OCI-LY7 (cell line): Measurements from ENCODE around the gene NEAT1. TPM values are rescaled to one million over a fixed set of nuclear protein-coding genes. Genes with fewer than 3 reads are reported as not detected.

ENCODE experiments used
- BruUV-seq: library from RNA; stranded (reverse); fragments of 400-500 nt; replicated peaks from 2 replicates; lab custom pipeline; 2021; lab: Mats Ljungman, UMichigan
- CTCF ChIA-PET: fragments of 300-600 bp; sonication (Branson Sonifier 250); formaldehyde crosslinking; loops from one replicate; lab custom pipeline; 2022; ENCODE audit warnings: antibody characterized with exemption; ENCODE audit not compliant: unreplicated experiment; lab: Charles Lee
- POLR2A ChIA-PET: fragments of 300-600 bp; sonication (Branson Sonifier 250); formaldehyde crosslinking; loops from one replicate; lab custom pipeline; 2022; ENCODE audit warnings: antibody characterized with exemption; lab: Charles Lee
- DNase-seq: peaks from one replicate; pipeline ENCODE4 v3.0.0-alpha.2; 2015; ENCODE audit warnings: low spot score
- H2AFZ ChIP-seq: fragments of 200-600 bp; sonication (generic), shearing (Covaris generic); 2 replicates; pipeline ENCODE4 v1.6.1; 2014; ENCODE audit warnings: mild to moderate bottlenecking, antibody characterized with exemption, low read length, moderate library complexity
- H3K27ac ChIP-seq: fragments of 200-600 bp; sonication (generic); 2 replicates; pipeline ENCODE4 v1.5.1; 2014; ENCODE audit warnings: mixed run types, low read depth, mild to moderate bottlenecking, moderate library complexity, low read length, inconsistent platforms; ENCODE audit not compliant: poor library complexity, severe bottlenecking
- H3K36me3 ChIP-seq: fragments of 200-600 bp; sonication (generic); 2 replicates; pipeline ENCODE4 v1.6.1; 2014; ENCODE audit warnings: mild to moderate bottlenecking, antibody characterized with exemption, low read length, moderate library complexity, mixed read lengths; ENCODE audit not compliant: insufficient read depth
- H3K4me1 ChIP-seq: fragments of 200-600 bp; sonication (generic); 2 replicates; pipeline ENCODE4 v1.5.1; 2014; ENCODE audit warnings: mild to moderate bottlenecking, low read length; ENCODE audit not compliant: insufficient read depth, poor library complexity, severe bottlenecking
- H3K4me2 ChIP-seq: fragments of 200-600 bp; sonication (generic); 2 replicates; pipeline ENCODE4 v1.6.1; 2014; ENCODE audit warnings: mild to moderate bottlenecking, low read length
- H3K4me3 ChIP-seq: fragments of 200-600 bp; sonication (generic); 2 replicates; pipeline ENCODE4 v1.5.1; 2014; ENCODE audit warnings: mild to moderate bottlenecking, low read depth, low read length; ENCODE audit not compliant: poor library complexity, severe bottlenecking
- H3K79me2 ChIP-seq: fragments of 200-600 bp; sonication (generic); 2 replicates; pipeline ENCODE4 v1.6.1; 2016; ENCODE audit warnings: low read depth, mild to moderate bottlenecking, low read length, moderate library complexity, mixed read lengths; ENCODE audit not compliant: insufficient read depth
- H3K9me2 ChIP-seq: fragments of 200-600 bp; sonication (generic); 2 replicates; pipeline ENCODE4 v1.6.1; 2016; ENCODE audit warnings: mild to moderate bottlenecking, low read length, mixed read lengths; ENCODE audit not compliant: insufficient read depth
- H3K9me3 ChIP-seq: fragments of 200-600 bp; sonication (generic); 2 replicates; pipeline ENCODE4 v1.6.1; 2014; ENCODE audit warnings: mild to moderate bottlenecking, mixed run types, low read length, mixed read lengths
- H4K20me1 ChIP-seq: fragments of 200-600 bp; sonication (generic); 2 replicates; pipeline ENCODE4 v1.6.1; 2014; ENCODE audit warnings: mild to moderate bottlenecking, antibody characterized with exemption, low read length, moderate library complexity, mixed read lengths; ENCODE audit not compliant: insufficient read depth
- EZH2phosphoT487 ChIP-seq: fragments of 200-600 bp; sonication (generic); IDR thresholded peaks from 2 replicates; pipeline ENCODE4 v1.6.1; 2018; ENCODE audit warnings: low read depth, borderline replicate concordance, mild to moderate bottlenecking, mixed run types, antibody characterized with exemption, low read length, moderate library complexity, mixed read lengths
- intact Hi-C: fragments of 100-400 bp; cut with micrococcal nuclease; formaldehyde crosslinking; loops from one replicate; pipeline ENCODE4 v1.10.0; 2022; ENCODE audit not compliant: unreplicated experiment
- total RNA-seq, 2 experiments: library from RNA; depleted of rRNA in 1 of 2; stranded (reverse); fragments of >200 nt in 1 of 2; shearing (Covaris generic) in 1 of 2; gene quantifications; 2 replicates each; pipeline ENCODE4 v1.2.3, GENCODE V29; 2014 to 2022
- TF ChIP-seq, protein P1 (sequence below): fragments of 200-600 bp; sonication (generic); conservative IDR thresholded peaks from 2 replicates; pipeline ENCODE4 v1.5.1; 2014; ENCODE audit warnings: mild to moderate bottlenecking, antibody characterized with exemption, low read length, moderate library complexity, mixed read lengths

Gene NEAT1
- total RNA-seq, 2 experiments from 2014 or later = 30.1 to 440 TPM

DNA sequence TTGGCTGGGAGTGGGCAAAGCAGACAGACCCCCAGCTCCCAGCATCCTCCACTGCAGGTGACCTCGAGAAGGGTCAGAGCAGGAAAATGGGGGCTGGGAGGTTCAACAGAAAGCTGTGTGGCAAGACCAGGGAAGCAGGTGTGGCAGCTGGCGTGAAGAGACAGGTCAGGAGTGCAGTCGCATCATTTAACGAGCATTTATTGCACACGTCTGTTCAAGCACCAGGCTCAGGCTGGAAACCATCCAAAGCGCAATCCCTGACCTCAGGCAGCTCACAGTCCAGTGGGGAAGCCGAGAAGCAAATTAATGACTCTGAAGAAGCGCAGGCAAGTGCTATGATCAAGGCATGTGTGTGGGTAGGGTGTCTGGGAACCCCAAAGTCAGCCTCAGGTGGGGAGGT, 47.6 kb upstream of the NEAT1 start:
- no TSS peak for BruUV-seq
- no peaks in the 10 kb centered on the region for H3K9me3 ChIP-seq
- no peak overlapping the region for H2AFZ ChIP-seq
- ChIA-PET POLR2A (interaction anchor here (1.2 kb wide), 1 partner anchor 124 kb away, joined by 4 read pairs; the partner anchor contains the start of gene MALAT1), CTCF (no interaction called here)
- no peaks in the 10 kb centered on the region for H4K20me1 ChIP-seq
- no peak overlapping the region for H3K4me2 ChIP-seq
- DNase-seq = no peak
- intact Hi-C loops = no loop called here
- no peak overlapping the region for H3K27ac ChIP-seq
- no peaks in the 10 kb centered on the region for H3K9me2 ChIP-seq
- TF ChIP-seq, protein P1, sequence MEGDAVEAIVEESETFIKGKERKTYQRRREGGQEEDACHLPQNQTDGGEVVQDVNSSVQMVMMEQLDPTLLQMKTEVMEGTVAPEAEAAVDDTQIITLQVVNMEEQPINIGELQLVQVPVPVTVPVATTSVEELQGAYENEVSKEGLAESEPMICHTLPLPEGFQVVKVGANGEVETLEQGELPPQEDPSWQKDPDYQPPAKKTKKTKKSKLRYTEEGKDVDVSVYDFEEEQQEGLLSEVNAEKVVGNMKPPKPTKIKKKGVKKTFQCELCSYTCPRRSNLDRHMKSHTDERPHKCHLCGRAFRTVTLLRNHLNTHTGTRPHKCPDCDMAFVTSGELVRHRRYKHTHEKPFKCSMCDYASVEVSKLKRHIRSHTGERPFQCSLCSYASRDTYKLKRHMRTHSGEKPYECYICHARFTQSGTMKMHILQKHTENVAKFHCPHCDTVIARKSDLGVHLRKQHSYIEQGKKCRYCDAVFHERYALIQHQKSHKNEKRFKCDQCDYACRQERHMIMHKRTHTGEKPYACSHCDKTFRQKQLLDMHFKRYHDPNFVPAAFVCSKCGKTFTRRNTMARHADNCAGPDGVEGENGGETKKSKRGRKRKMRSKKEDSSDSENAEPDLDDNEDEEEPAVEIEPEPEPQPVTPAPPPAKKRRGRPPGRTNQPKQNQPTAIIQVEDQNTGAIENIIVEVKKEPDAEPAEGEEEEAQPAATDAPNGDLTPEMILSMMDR = no peak
- no peak for TF ChIP-seq EZH2phosphoT487
- no peak overlapping the region for H3K4me3 ChIP-seq
- no peaks in the 10 kb centered on the region for H3K79me2 ChIP-seq
- H3K4me1 ChIP-seq = peaks cover 9% of the 10 kb centered on the region
- no peaks in the 10 kb centered on the region for H3K36me3 ChIP-seq

DNA sequence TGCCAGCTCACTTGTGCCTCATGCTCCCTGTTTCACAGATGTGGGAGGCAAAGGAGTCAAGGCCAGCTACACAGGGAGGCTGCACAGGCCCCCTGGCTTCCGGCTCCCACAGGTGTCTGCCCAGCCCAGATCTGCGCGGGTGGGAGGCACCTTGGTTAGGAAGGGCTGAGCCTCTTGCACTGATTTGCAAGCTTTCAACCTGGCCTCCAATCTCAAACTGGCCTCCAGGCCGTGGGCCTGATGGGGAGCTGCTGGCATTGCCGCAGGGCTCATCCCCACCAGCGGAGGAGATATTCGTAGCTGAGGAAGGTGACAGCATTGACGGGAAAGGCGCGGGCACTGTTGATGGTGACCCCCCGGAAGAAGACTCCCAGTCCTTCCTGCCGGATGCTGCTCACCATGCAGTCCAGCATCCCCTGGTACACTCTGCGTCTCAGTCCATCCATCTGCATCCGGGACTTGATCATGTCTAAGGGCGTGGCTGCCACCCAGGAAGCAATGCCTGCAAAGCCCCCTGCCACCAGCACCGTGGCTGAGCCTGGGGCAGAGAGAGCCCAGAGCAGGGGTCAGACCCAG, 46.4 kb upstream of the NEAT1 start:
- Histone ChIP-seq H2AFZ (no peak overlapping the region), H3K4me2 (no peak overlapping the region), H3K36me3 (no peaks in the 10 kb centered on the region), H3K9me3 (no peaks in the 10 kb centered on the region), H3K27ac (no peak overlapping the region), H3K4me1 (peaks cover 13% of the 10 kb centered on the region), H3K9me2 (no peaks in the 10 kb centered on the region), H3K4me3 (no peak overlapping the region), H4K20me1 (no peaks in the 10 kb centered on the region), H3K79me2 (no peaks in the 10 kb centered on the region)
- BruUV-seq = no TSS peak
- TF ChIP-seq, protein P1 = no peak
- TF ChIP-seq EZH2phosphoT487 = no peak
- no peak for DNase-seq
- ChIA-PET POLR2A (interaction anchor here (0.9 kb wide), 1 partner anchor 104 kb away, joined by 6 read pairs; no protein-coding TSS in a partner anchor), CTCF (no interaction called here)
- intact Hi-C loops = no loop called here

- H3K9me3 ChIP-seq = no peaks in the 10 kb centered on the region
- peaks cover 20% of the 10 kb centered on the region for H3K4me1 ChIP-seq
- intact Hi-C loops = no loop called here
- no peaks in the 10 kb centered on the region for H3K79me2 ChIP-seq
- no peak for DNase-seq
- TF ChIP-seq, protein P1 = no peak
- no peak overlapping the region for H3K4me2 ChIP-seq
- ChIA-PET POLR2A (interaction anchor here (1.3 kb wide), 1 partner anchor 41 kb away, joined by 3 read pairs; no protein-coding TSS in a partner anchor), CTCF (no interaction called here)
- no peak overlapping the region for H3K4me3 ChIP-seq
- no peak overlapping the region for H2AFZ ChIP-seq
- BruUV-seq = no TSS peak
- H4K20me1 ChIP-seq = no peaks in the 10 kb centered on the region
- no peaks in the 10 kb centered on the region for H3K36me3 ChIP-seq
- no peak overlapping the region for H3K27ac ChIP-seq
- H3K9me2 ChIP-seq = no peaks in the 10 kb centered on the region
Observed at GRCh38 chr11:65377036-65377435, 45.6 kb upstream of the NEAT1 start.
